GM12865 (cell line): ENCODE results near the gene FAM210B.

ENCODE experiments used
- DNase-seq: peaks from one replicate; pipeline ENCODE4 v3.0.0; 2010; ENCODE audit warnings: low read depth
- H3K4me3 ChIP-seq: 2 replicates; pipeline ENCODE4 v1.5.1; 2011; ENCODE audit warnings: mild to moderate bottlenecking, low read depth, low read length, control low read depth
- TF ChIP-seq, protein P1 (sequence below): IDR thresholded peaks from 2 replicates; pipeline ENCODE4 v1.5.1; 2011; ENCODE audit warnings: low read length, control low read depth, low read depth, inconsistent platforms; ENCODE audit not compliant: insufficient read depth; ENCODE audit errors: missing control alignments

FAM210B gene

DNA sequence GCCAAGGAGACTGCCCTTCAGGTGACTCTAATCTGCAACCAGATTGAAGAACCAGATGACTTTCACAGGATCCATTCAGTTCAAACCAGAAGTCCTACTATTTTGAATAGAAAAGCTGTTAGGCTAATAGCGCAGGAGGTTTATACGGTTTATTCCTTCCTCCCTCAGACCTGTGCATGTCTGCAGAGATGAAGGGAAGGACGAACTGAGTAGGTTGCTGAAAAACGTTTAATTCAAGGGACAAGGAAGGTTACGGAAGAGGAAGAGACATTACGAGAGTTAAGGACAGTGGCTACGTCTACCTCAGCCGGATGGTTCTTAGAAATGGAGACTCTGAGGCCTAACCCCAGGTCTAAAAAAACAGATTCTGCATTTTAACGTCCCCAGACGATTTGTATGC is 32.3 kb downstream of the FAM210B start:
- peak overlapping the region; percentile 94 for H3K4me3 ChIP-seq
- DNase-seq, result peak; percentile 34
- TF ChIP-seq, protein P1, sequence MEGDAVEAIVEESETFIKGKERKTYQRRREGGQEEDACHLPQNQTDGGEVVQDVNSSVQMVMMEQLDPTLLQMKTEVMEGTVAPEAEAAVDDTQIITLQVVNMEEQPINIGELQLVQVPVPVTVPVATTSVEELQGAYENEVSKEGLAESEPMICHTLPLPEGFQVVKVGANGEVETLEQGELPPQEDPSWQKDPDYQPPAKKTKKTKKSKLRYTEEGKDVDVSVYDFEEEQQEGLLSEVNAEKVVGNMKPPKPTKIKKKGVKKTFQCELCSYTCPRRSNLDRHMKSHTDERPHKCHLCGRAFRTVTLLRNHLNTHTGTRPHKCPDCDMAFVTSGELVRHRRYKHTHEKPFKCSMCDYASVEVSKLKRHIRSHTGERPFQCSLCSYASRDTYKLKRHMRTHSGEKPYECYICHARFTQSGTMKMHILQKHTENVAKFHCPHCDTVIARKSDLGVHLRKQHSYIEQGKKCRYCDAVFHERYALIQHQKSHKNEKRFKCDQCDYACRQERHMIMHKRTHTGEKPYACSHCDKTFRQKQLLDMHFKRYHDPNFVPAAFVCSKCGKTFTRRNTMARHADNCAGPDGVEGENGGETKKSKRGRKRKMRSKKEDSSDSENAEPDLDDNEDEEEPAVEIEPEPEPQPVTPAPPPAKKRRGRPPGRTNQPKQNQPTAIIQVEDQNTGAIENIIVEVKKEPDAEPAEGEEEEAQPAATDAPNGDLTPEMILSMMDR, result no peak

DNA sequence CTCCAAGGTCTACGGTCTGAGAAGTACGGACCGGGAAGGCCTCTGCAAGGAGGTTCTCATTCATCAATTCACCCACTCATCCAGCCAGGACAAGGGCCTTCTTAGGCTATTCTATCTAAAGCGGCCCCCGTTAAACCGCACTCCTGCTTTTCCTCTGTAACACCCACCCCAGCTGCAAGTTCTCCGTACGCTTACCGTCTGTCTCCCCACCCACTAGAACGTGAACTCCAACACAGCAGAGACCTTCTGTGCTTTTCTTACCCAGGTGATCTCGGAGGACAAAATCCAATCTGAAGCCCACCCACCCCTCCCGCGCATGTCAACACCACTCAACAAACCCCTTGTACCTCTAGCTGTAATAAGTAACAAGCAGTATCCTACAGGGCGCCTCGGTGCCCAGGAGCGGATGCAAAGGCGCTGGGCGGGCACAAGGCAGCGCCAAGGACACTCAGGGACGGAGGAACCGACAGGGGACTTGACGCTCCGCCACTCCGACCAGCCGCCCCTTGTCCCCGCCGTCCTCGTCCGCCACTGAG is 32.9 kb downstream of the FAM210B start:
- no peak for DNase-seq
- TF ChIP-seq, protein P1, result no peak
- H3K4me3 ChIP-seq, result peak overlapping the region; percentile 94

DNA sequence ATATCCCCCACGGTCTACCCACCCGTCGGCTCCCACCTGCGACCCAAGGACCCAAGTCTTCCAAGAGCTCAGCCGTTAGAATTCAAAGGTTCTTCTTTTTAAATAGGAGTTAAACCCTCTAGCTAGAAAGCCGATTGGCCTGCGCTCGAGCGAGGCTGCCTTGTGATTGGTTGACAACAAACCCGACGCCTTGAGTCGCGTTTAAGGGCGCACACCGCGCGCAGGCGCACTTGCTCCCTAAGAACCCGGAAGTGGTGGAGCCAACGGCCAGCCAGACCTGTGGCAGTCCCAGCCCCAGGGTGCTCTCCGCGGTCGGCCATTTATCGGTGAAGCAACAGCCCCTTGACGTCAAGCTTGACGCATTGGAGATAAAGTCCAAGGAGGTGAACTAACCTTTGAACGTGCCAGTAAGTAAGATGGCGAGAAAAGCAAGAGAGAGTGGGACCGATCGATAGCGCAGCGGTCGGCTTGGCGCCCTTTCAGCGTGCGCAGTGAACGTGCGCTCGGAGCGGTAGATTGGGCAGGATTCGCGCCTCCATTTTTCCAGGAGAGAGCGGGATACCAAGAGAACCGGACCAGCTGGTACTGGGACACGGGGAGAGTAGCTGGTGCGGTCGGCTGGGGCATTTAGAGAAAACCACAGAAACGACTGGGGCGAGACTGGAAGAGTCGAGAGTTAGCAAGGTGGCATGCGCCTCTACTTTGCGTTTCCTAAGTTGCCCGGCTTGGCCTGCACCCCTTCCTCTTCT is 33.5 kb downstream of the FAM210B start, which contains the start of the genes AURKA and CSTF1:
Gene AURKA (minus strand): TSS at position 84 of the 749 bp plus-strand sequence. CDS start 4,018 bp downstream, outside the sequence.
Gene CSTF1 (plus strand): TSS at position 514 of the 749 bp plus-strand sequence. CDS start 2,908 bp downstream, outside the sequence.
- peak within 1 kb of the TSS; percentile 94 for H3K4me3 ChIP-seq
- DNase-seq, result peak; percentile 100
- TF ChIP-seq, protein P1, result no peak

DNA sequence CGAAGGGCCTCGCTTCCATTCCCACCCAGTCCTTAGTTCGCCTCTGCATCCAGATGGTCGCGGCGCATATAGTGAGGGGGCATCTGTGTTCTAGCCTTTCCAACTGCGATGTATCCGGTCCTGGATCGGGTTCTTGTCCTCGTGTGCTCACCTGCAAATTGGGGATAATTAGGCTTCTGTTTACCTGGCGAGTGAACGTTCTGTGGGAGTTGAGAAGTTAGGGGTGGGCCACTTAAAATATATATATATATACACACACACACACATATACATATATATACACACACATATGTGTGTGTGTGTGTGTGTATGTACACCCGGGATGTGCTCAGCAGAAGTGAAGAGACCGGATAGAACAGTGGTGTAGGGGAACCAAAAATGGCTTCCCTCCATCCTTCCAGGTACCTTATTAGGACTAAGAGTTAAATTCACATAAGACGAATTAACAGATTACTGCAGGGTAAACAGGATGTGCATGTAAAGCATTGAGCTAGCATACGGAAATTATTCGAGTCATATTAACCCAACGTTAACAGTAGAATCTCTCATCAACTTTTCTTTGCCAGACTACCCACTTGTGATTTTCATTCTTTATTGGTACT is 34.2 kb downstream of the FAM210B start:
- TF ChIP-seq, protein P1, result no peak
- peak overlapping the region; percentile 94 for H3K4me3 ChIP-seq
- peak; percentile 42 for DNase-seq

DNA sequence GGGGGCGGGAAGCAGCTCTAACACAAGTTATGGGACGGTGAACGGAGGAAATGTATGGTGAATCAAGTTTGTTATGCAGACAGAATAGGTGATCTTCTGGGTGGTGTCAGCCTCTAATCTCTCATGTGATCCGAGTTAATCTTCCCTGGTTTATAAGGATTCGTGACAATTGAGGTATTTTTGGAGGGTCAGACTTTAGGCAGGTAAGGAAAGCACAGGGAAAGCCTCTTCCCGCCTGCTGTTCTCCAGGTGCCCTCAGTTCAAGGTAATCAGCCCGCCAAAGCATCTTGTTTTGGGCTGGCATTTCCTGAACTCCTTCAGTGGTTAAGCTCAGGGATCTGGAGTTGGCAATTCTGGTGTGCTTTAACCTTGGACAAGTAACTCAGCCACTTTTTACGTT is 34.9 kb downstream of the FAM210B start:
- TF ChIP-seq, protein P1, result no peak
- H3K4me3 ChIP-seq, result peak overlapping the region; percentile 94
- no peak for DNase-seq

DNA sequence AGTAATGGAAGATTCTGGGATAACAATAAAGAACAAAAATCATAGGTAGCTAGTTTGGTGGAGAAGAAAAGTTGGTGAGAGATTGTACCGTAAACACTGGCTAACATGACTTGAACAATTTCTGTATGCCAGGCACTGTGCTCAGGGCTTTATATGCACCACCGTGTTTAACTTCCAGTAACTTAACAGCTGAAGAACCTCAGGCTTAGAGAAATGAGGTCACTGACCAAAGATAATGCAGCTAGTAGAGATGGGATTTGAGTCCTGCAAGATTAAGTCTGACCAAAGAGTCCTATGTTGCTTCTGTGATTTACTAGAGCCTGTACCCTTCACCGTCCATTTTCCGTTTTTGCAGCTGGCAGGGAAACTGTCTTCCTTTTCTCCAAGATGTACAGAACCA is 36.4 kb downstream of the FAM210B start:
- TF ChIP-seq, protein P1, result no peak
- no peak overlapping the region for H3K4me3 ChIP-seq
- DNase-seq, result no peak
